Smooth muscle cell (in vitro differentiated cells): Measurements from ENCODE around the gene CNOT4. TPM values are rescaled to one million over a fixed set of nuclear protein-coding genes. Genes with fewer than 3 reads are reported as not detected.

Experiments used
- DNase-seq: peaks from one replicate; lab custom pipeline; 2025; ENCODE audit not compliant: unreplicated experiment; lab: John Stamatoyannopoulos, UW
- H2AFZ ChIP-seq: fragments of 200-600 bp; sonication (generic); 2 replicates; pipeline ENCODE4 v1.6.0; 2016; ENCODE audit warnings: antibody characterized with exemption, low read depth, mild to moderate bottlenecking
- H3F3A ChIP-seq: fragments of 200-600 bp; sonication (generic); 2 replicates; pipeline ENCODE4 v1.6.0; 2017; ENCODE audit warnings: antibody characterized with exemption, low read depth
- H3K27ac ChIP-seq: fragments of 200-600 bp; sonication (generic); 2 replicates; pipeline ENCODE4 v1.5.1; 2016; ENCODE audit warnings: low read depth, mild to moderate bottlenecking
- H3K27me3 ChIP-seq: fragments of 200-600 bp; sonication (generic); 2 replicates; pipeline ENCODE4 v1.6.1; 2016; ENCODE audit warnings: low read depth, mild to moderate bottlenecking
- H3K36me3 ChIP-seq: fragments of 200-600 bp; sonication (generic); 2 replicates; pipeline ENCODE4 v1.5.1; 2016; ENCODE audit warnings: low read depth
- H3K4me1 ChIP-seq: fragments of 200-600 bp; sonication (generic); 2 replicates; pipeline ENCODE4 v1.5.1; 2016; ENCODE audit warnings: low read depth
- H3K4me2 ChIP-seq: fragments of 200-600 bp; sonication (generic); 2 replicates; pipeline ENCODE4 v1.6.0; 2016; ENCODE audit warnings: mild to moderate bottlenecking
- H3K4me3 ChIP-seq: fragments of 200-600 bp; sonication (generic); 2 replicates; pipeline ENCODE4 v1.5.1; 2016; ENCODE audit warnings: mild to moderate bottlenecking
- H3K79me2 ChIP-seq: fragments of 200-600 bp; sonication (generic); 2 replicates; pipeline ENCODE4 v1.6.0; 2016; ENCODE audit warnings: low read depth, mild to moderate bottlenecking
- H3K9ac ChIP-seq: fragments of 200-600 bp; sonication (generic); 2 replicates; pipeline ENCODE4 v1.6.0; 2016; ENCODE audit warnings: low read depth
- H3K9me3 ChIP-seq: fragments of 200-600 bp; sonication (generic); replicated peaks from 2 replicates; pipeline ENCODE4 v1.5.1; 2016; ENCODE audit warnings: low read depth
- H4K20me1 ChIP-seq: fragments of 200-600 bp; sonication (generic); 2 replicates; pipeline ENCODE4 v1.6.0; 2016; ENCODE audit warnings: low read depth
- WGBS: methylation state at CpG from one replicate; pipeline ENCODE4 v1.1.7; 2016; ENCODE audit warnings: low lambda C conversion rate; 5-methylcytosine and 5-hydroxymethylcytosine counted together
- polyA plus RNA-seq: library from polyadenylated mRNA; unstranded; fragments of >200 nt; fragmentation: Nextera tagmentation; extraction: Ambion mirVana; gene quantifications from 2 replicates; pipeline ENCODE4 v1.2.1, GENCODE V29; 2016
- total RNA-seq: library from RNA; depleted of rRNA; stranded (reverse); fragments of >200 nt; gene quantifications from 2 replicates; pipeline ENCODE4 v1.2.3, GENCODE V29; 2014
- TF ChIP-seq, protein P1 (sequence below): fragments of 200-600 bp; sonication (generic); IDR thresholded peaks from 2 replicates; pipeline ENCODE4 v1.5.1; 2017; ENCODE audit warnings: borderline replicate concordance, mild to moderate bottlenecking, antibody characterized with exemption; ENCODE audit not compliant: insufficient read depth, poor library complexity, severe bottlenecking

The CNOT4 gene
- total and polyA plus RNA-seq, 2 experiments from 2014 or later: 15.8 to 22.9 TPM

- H3K4me2 ChIP-seq: no peak overlapping the region
- DNase-seq: no peak
- H3K27me3 ChIP-seq: peaks cover 25% of the 10 kb centered on the region
- 85% methylated on average over 5 of the region's 5 CpGs for WGBS
- H4K20me1 ChIP-seq: no peaks in the 10 kb centered on the region
- H3K9me3 ChIP-seq: no peaks in the 10 kb centered on the region
- H3F3A ChIP-seq: no peaks in the 10 kb centered on the region
- no peak overlapping the region for H3K27ac ChIP-seq
- H2AFZ ChIP-seq: no peak overlapping the region
- H3K4me3 ChIP-seq: no peak overlapping the region
- TF ChIP-seq, protein P1, sequence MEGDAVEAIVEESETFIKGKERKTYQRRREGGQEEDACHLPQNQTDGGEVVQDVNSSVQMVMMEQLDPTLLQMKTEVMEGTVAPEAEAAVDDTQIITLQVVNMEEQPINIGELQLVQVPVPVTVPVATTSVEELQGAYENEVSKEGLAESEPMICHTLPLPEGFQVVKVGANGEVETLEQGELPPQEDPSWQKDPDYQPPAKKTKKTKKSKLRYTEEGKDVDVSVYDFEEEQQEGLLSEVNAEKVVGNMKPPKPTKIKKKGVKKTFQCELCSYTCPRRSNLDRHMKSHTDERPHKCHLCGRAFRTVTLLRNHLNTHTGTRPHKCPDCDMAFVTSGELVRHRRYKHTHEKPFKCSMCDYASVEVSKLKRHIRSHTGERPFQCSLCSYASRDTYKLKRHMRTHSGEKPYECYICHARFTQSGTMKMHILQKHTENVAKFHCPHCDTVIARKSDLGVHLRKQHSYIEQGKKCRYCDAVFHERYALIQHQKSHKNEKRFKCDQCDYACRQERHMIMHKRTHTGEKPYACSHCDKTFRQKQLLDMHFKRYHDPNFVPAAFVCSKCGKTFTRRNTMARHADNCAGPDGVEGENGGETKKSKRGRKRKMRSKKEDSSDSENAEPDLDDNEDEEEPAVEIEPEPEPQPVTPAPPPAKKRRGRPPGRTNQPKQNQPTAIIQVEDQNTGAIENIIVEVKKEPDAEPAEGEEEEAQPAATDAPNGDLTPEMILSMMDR: no peak
- H3K4me1 ChIP-seq: no peaks in the 10 kb centered on the region
- H3K36me3 ChIP-seq: no peaks in the 10 kb centered on the region
- no peak overlapping the region for H3K9ac ChIP-seq
- H3K79me2 ChIP-seq: no peaks in the 10 kb centered on the region
Observed at GRCh38 chr7:135341049-135341448, 168.9 kb downstream of the CNOT4 start.

DNA sequence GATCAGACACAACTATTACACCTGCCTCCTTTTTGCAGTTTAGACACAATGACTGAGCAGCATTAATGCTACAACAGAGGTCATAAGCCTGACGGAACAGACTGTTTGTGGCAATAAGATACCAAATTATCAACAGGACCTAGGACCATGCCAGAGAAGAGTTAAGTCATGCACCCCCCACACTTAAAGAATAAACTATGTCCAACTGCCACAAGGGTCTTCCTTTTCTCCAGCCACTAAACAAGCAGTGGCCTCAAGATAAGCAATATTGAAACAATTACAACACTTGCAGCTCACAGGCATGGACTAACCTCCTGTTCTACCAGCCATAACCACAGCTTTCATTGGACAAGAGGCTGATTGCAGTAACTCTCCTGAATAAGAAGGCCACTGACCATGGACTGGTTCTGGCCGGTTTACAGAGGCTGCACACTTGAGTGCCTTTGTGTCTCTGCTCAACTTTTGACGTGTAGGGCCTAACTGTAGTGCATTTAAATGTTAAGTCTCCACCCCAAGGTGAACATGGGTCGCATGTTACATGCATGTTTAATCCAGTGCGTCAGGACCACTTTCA is 171.8 kb downstream of the CNOT4 start:
- TF ChIP-seq, protein P1: no peak
- H2AFZ ChIP-seq: no peak overlapping the region
- H3K9me3 ChIP-seq: no peaks in the 10 kb centered on the region
- no peaks in the 10 kb centered on the region for H3K4me1 ChIP-seq
- no peak overlapping the region for H3K9ac ChIP-seq
- H3F3A ChIP-seq: no peaks in the 10 kb centered on the region
- H4K20me1 ChIP-seq: no peaks in the 10 kb centered on the region
- H3K36me3 ChIP-seq: no peaks in the 10 kb centered on the region
- no peaks in the 10 kb centered on the region for H3K79me2 ChIP-seq
- H3K4me2 ChIP-seq: no peak overlapping the region
- H3K27ac ChIP-seq: no peak overlapping the region
- 82% methylated on average over 5 of the region's 5 CpGs for WGBS
- no peak overlapping the region for H3K4me3 ChIP-seq
- no peak for DNase-seq
- peaks cover 9% of the 10 kb centered on the region for H3K27me3 ChIP-seq

GRCh38 chr7:135337506-135337905 is 172.4 kb downstream of the CNOT4 start:
- Histone ChIP-seq H3K79me2 (no peaks in the 10 kb centered on the region), H3K27me3 (peaks cover 9% of the 10 kb centered on the region), H2AFZ (no peak overlapping the region), H4K20me1 (no peaks in the 10 kb centered on the region), H3K27ac (no peak overlapping the region), H3F3A (no peaks in the 10 kb centered on the region), H3K4me3 (no peak overlapping the region), H3K36me3 (no peaks in the 10 kb centered on the region), H3K9ac (no peak overlapping the region), H3K4me1 (no peaks in the 10 kb centered on the region), H3K9me3 (no peaks in the 10 kb centered on the region), H3K4me2 (no peak overlapping the region)
- TF ChIP-seq, protein P1: no peak
- no peak for DNase-seq
- 90% methylated on average over 5 of the region's 5 CpGs for WGBS

GRCh38 chr7:135335628-135336139 is 174.2 kb downstream of the CNOT4 start:
- Histone ChIP-seq H4K20me1 (no peaks in the 10 kb centered on the region), H2AFZ (no peak overlapping the region), H3K27ac (no peak overlapping the region), H3K9ac (no peak overlapping the region), H3F3A (no peaks in the 10 kb centered on the region), H3K4me1 (no peaks in the 10 kb centered on the region), H3K79me2 (no peaks in the 10 kb centered on the region), H3K36me3 (no peaks in the 10 kb centered on the region), H3K9me3 (no peaks in the 10 kb centered on the region), H3K27me3 (peaks cover 1% of the 10 kb centered on the region), H3K4me3 (no peak overlapping the region), H3K4me2 (no peak overlapping the region)
- TF ChIP-seq, protein P1: peak; percentile 29
- no peak for DNase-seq
- WGBS: 2% methylated on average over 9 of the region's 9 CpGs
